Naive thymus-derived CD8-positive, alpha-beta T cell (primary cell): ENCODE results near the gene POTEF. TPM values are rescaled to one million over a fixed set of nuclear protein-coding genes. Genes with fewer than 3 reads are reported as not detected.
"Not testable (repeated sequence)": the region's sequence is repeated elsewhere in the genome, so short reads cannot be mapped to it uniquely, and the experiment has no call there.

ENCODE experiments used
- ATAC-seq, 2 donors: fragments of 150-1000 bp; cut with Tn5 transposase in 1 of 2; sonication (Bioruptor Pico), chemical (Tn5 transposase) in 1 of 2; 1 replicate in 1 of 2; 2 replicates in 1 of 2; pipeline ENCODE4 v1.10.0; 2021; ENCODE audit warnings: mild to moderate bottlenecking in 2 of 2, moderate library complexity in 2 of 2
- POLR2A ChIA-PET: fragments of 350-600 bp; sonication (Branson Sonifier 250); formaldehyde crosslinking; loops from one replicate; lab custom pipeline; 2021; ENCODE audit warnings: antibody characterized with exemption; lab: Charles Lee
- DNase-seq, 10 donors: peaks; one replicate each; pipeline versions ENCODE4 v3.0.0 to v3.0.0-alpha.2; 2020 to 2022
- H3K27ac Mint-ChIP-seq, 10 donors: one replicate each; pipeline ENCODE4 v1.8.0; 2020 to 2022; ENCODE audit warnings: mild to moderate bottlenecking in 10 of 10, mixed read lengths in 10 of 10, moderate library complexity in 4 of 10, inconsistent platforms in 1 of 10
- H3K27me3 Mint-ChIP-seq, 5 donors: one replicate each; pipeline ENCODE4 v1.8.0; 2021 to 2022; ENCODE audit warnings: mixed read lengths in 5 of 5
- H3K36me3 Mint-ChIP-seq, 3 donors: one replicate each; pipeline ENCODE4 v1.8.0; 2020 to 2022; ENCODE audit warnings: mixed read lengths in 3 of 3, mild to moderate bottlenecking in 2 of 3, inconsistent platforms in 1 of 3
- H3K4me1 Mint-ChIP-seq, 4 donors: one replicate each; pipeline ENCODE4 v1.8.0; 2021 to 2022; ENCODE audit warnings: mixed read lengths in 4 of 4
- H3K4me3 Mint-ChIP-seq, 10 donors: one replicate each; pipeline ENCODE4 v1.8.0; 2020 to 2022; ENCODE audit warnings: mild to moderate bottlenecking in 10 of 10, mixed read lengths in 10 of 10, moderate library complexity in 6 of 10, inconsistent platforms in 1 of 10
- H3K9me3 Mint-ChIP-seq, 9 donors: one replicate each; pipeline ENCODE4 v1.8.0; 2020 to 2022; ENCODE audit warnings: mixed read lengths in 9 of 9, mild to moderate bottlenecking in 3 of 9, inconsistent platforms in 1 of 9, moderate library complexity in 1 of 9
- polyA plus RNA-seq, 3 donors: library from polyadenylated mRNA; unstranded; fragments of 300-500 nt; fragmentation: Illumina TruSeq; gene quantifications; one replicate each; pipeline ENCODE4 v1.2.3, GENCODE V29; 2021
- total RNA-seq, 8 experiments: library from RNA in 2 of 8; stranded (reverse) in 2 of 8; gene quantifications; one replicate each; pipeline ENCODE4 v1.2.3 and lab custom pipeline; 2021 to 2026

POTEF gene
- total and polyA plus RNA-seq, 5 experiments from 2014 or later = not detected

DNA sequence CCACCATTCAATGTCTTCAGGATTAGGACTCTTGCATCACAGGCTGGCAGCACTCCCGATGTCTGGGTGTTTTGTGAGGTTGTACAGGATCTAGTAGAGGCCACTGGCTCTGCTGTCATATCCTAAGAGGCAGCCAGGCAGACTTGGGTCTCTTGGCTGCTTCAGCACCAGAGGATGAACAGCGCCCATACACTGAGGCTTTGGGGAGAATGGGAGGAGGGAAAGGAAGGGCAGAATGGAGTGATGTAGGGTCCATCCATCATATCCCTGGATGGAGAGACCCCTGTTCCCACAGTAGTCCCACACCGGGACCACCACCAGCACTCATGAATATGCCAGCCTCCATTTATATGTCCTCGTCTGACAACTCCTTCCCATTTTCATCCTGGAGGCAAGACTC lies 80.6 kb downstream of the POTEF start:
- H3K9me3 Mint-ChIP-seq, H3K27ac Mint-ChIP-seq, H3K36me3 Mint-ChIP-seq, H3K27me3 Mint-ChIP-seq, H3K4me1 Mint-ChIP-seq, ATAC-seq, DNase-seq, POLR2A ChIA-PET, H3K4me3 Mint-ChIP-seq: not testable (repeated sequence)

DNA sequence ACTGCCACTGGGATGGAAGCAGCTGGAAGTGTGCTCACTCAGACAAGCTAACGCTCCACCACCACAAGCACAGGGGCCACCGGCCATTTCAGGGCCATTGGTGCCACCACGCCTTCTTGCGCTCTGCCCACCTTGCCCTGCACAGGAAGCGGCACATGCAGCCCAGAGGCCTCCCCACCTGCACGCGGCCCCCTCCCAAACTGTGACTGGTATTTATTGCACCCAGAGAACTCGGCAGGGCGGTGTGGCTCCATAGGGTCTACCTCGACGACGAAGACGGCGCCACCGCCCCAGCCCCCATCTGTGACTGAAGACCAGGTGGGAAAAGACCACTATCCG lies 90.8 kb downstream of the POTEF start:
- not testable (repeated sequence) for H3K4me3 Mint-ChIP-seq

DNA sequence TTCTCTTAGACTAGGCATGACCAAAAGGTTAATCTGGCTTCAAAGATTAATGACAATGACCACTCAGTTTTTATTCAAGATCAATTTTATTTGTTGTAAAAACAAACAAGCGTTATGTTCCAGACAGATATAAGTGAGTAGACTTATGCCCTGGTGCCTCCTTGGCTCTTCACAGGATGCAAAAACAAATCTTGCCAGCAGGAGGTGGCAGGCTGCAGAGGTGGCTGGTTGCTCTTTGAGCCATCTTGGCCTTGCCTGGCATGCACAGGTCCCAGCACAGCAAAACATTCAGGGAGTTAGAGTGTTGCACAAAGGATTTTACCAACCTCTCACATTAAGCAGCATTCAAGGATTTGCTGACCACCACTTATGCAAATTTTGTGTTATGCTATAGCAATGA lies 103.1 kb downstream of the POTEF start:
- H3K36me3 Mint-ChIP-seq, POLR2A ChIA-PET, H3K27ac Mint-ChIP-seq, ATAC-seq, DNase-seq, H3K9me3 Mint-ChIP-seq, H3K4me3 Mint-ChIP-seq, H3K4me1 Mint-ChIP-seq: not testable (repeated sequence)
- peaks cover 3 to 32% (median 13%) of the 10 kb centered on the region in 5 donors for H3K27me3 Mint-ChIP-seq

More for the DNA sequence above, 90.8 kb downstream of the POTEF start:
- H3K36me3 Mint-ChIP-seq, H3K4me1 Mint-ChIP-seq, H3K27ac Mint-ChIP-seq, H3K9me3 Mint-ChIP-seq, H3K27me3 Mint-ChIP-seq, ATAC-seq, DNase-seq, POLR2A ChIA-PET: not testable (repeated sequence)

Other genes starting within 250 kb of the POTEF start
- not detected for gene RAB6C, start 149.6 kb downstream of the POTEF start, total RNA-seq
- gene RAB6C, start 149.6 kb downstream of the POTEF start, polyA plus RNA-seq = not detected
- gene CCDC74B, start 15.9 kb upstream of the POTEF start, total RNA-seq = under 1 TPM in 1 of 2 experiments, not detected in 1; 0.49 TPM
- gene CCDC74B, start 15.9 kb upstream of the POTEF start, polyA plus RNA-seq = under 1 TPM in 1 of 3 donors, not detected in 2; 0.57 TPM
- gene SMPD4, start 52.4 kb upstream of the POTEF start, total RNA-seq = 10 to 100 TPM; 55.8 to 62.2 TPM
- 10 to 100 TPM; 21.9 to 44.4 (median 35.4) TPM for gene SMPD4, start 52.4 kb upstream of the POTEF start, polyA plus RNA-seq
- 100 to 1,000 TPM; 208 to 217 TPM for gene MZT2B, start 53.0 kb upstream of the POTEF start, total RNA-seq
- 100 to 1,000 TPM; 171 to 189 (median 180) TPM for gene MZT2B, start 53.0 kb upstream of the POTEF start, polyA plus RNA-seq
- not detected for gene TUBA3E, start 69.2 kb upstream of the POTEF start, total RNA-seq
- not detected for gene TUBA3E, start 69.2 kb upstream of the POTEF start, polyA plus RNA-seq
- gene IMP4, start 213.7 kb upstream of the POTEF start, total RNA-seq = 10 to 100 TPM; 94.0 to 99.6 TPM
- gene IMP4, start 213.7 kb upstream of the POTEF start, polyA plus RNA-seq = 10 to 100 TPM; 58.4 to 96.7 (median 84.9) TPM
- 10 to 100 TPM; 40.5 to 42.8 TPM for gene PTPN18, start 226.8 kb upstream of the POTEF start, total RNA-seq
- 10 to 100 TPM; 33.7 to 47.5 (median 33.9) TPM for gene PTPN18, start 226.8 kb upstream of the POTEF start, polyA plus RNA-seq